Activated T-cell treated with anti-CD3 and anti-CD28 coated beads, Interleukin-2, amount 50 U/mL, for 1 hour (primary cell): ENCODE results near the gene PTPRM.

Experiments
- DNase-seq: peaks from one replicate; pipeline ENCODE4 v3.0.0-alpha.2; 2020

PTPRM gene

DNA sequence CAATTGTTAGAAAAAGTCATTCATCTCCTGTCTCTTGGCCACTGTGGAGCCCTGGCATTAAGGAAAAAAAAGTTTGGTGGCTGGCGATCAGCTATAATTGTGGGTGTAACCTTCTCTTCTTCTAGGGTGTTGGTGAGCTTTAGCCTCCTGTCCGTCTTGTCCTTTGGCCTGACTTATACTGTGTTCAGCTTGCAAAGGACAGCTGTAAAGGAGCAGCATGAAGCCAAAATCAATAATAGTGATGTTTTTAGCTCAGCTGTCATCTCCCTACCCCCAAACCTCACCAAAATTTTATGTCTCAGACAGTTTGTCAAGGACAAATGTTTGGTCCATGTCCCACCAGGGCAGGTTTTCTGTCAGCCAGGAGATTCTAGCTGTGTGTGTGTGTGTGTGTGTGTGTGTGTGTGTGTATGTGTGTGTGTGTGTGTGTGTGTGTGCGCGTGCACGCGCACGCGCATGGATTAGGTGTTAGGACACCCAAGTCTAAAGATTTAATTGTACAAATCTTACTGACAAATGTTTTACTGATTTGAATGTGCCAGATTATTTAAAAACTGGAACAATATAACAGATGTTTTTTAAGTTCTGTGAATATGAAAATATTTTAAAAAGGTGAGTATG is 109.2 kb downstream of the PTPRM start:
- no peak for DNase-seq

DNA sequence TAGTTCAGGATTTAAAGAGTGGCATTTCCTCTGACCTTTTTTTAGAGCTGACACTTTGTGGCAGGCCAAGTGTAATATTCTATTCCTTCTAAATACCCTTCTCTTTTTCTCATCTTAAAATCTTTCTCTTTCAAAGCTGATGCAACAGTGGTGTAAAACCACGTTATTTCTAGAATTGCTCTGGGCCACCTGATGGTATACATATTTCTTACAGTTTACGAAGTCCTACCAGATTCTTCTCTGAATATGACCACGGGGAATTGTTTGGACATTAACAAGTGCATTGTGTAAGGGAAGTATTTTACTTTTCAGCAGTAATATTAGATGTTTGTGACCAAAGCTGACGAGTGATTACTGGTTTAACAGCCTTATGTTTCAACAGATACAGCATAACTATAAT is 109.9 kb downstream of the PTPRM start:
- no peak for DNase-seq

DNA sequence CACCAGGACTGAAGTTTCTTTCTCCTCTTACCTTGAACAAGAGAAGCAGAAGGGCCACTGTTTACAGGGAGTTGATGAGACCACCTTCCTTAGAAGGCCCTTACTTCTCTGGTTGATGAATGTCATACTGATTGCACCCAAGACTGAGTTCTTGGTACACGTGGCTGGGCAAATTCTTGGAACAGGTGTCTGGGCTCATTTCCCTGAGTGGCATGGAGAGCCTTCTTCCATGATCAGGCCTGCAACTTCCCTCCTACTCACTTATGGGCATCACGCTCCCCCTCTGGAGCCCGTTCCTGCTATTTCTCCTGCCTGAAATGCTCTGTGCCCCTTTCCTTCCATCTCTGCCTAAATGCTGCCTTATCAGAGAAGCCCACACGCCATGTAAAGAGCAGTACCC is 110.3 kb downstream of the PTPRM start:
- DNase-seq = no peak

DNA sequence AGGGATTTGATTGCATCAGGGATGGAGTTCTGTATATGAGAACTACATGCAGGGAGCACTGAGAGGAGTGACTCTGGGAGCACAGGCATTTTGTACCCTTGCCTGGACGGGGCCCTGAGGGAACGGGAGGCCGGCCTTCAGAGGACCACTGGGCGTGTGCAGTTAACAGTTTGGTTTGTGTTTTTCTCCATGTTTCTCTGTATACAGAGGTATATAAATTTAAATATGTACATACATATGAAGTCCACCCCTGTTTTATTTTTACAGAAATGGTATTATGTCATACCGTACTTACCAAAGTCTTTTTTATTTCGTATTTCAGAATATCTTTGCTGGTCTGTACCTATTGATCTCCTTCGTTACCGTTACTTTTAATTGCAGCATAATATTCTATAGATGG is 111.3 kb downstream of the PTPRM start:
- no peak for DNase-seq

DNA sequence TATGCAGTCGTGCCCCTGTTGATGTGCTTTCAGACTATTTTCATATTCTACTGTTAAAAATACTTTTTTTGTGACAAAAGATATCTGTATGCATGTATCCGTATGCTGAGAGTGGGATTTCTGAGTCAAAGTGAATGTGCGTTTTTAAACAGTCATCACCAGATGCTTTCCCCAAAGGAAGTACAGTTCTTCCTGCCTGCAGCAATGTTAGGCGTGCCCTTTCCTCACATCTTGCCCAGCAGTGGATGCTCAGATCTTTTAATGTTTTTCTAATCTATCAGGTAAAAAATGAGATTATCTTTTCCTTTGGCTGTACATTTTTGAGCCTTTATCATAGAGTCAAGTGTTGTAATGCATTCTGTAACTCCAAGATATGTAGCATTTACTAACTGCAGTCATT is 111.7 kb downstream of the PTPRM start:
- DNase-seq = no peak

DNA sequence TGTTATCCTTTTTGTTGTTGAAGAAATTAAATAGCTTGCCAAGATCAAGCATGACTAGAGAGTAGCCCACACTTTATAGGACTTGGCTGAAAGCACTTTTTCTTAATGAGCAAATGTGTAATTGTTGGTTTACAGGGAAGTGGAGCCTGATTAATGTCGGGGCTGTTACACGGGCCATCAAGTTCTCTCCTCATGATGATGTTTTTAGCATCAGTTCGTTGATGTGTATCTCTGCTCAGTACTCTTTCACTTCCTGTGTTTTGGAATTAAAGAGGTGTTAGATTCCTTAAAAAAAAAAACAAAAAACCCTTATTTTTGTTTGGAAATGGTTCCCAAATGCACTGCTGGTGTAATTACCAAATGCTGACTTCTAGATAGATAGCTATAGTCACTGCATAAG is 114.2 kb downstream of the PTPRM start:
- no peak for DNase-seq

DNA sequence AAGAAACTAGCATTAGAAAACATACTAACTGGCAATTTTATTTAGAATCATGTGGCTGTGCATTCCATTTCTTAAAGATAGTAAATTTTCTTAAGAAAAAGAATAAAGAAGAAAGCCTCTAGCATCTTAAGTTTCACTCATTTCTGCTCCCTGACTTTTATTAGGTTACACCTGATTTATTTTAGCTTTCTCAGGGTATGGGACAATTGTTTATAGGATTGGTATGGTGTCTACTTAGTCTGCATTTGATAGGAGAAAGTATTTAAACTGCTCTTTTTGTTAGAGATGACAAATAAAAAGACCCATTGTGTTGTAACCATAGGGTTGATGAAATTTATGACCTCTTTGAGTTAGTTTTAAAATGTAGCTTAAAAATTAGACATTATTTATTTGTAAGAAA is 115.2 kb downstream of the PTPRM start:
- DNase-seq = no peak

DNA sequence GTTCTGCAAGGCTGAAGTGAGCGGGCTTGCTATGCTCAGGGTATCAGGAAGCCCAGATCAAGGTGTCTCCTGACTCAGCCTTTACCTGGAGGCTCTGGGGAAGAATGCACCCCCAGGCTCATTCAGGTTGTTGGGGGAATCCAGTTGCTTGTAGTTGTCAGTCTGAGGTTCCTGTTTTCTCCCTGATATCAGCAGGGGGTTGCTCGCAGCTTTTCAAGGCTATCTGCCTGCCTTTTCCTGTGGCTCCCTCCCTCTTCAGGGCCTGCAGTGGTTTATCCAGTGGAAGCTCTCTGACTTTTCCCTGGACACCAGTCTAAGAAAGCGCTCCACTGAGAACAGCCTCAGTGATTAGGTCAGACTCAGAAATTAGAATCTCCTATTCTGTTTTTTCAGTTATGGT is 116.6 kb downstream of the PTPRM start:
- no peak for DNase-seq

DNA sequence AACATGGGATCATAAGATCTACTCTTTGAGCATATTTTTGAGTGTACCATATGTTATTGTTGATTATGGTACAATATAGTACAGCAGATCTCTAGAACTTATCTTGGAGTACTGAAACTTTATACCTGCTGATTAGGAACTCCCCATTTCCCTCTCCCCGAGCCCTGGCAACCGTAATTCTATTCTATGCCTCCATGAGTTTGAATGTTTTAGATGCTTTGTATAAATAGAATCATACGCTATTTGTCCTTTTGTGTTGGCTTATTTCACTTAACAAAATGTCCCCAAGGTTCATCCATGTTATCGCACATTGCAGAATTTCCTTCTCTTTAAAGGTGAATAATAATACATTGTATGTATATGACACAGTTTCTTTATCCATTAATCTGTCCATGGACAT is 117.2 kb downstream of the PTPRM start:
- no peak for DNase-seq

DNA sequence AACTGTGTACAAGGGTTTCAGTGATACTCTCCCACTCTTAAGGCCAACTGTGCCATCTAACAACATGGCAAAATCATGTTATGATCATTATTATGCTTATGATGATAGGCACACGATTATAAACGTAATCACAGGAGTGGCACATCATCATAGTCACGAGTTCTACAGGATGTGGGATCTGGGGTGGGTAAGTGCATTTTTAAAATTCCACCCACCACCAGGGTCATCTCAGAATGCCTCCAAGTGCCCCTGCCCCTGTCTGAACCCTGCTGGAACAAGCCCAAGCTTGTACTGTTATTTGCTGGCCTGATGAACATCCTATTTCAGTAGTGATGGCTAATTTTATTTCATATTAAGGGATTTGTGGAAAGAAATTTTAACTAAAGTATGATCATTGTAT is 117.8 kb downstream of the PTPRM start:
- DNase-seq = no peak

DNA sequence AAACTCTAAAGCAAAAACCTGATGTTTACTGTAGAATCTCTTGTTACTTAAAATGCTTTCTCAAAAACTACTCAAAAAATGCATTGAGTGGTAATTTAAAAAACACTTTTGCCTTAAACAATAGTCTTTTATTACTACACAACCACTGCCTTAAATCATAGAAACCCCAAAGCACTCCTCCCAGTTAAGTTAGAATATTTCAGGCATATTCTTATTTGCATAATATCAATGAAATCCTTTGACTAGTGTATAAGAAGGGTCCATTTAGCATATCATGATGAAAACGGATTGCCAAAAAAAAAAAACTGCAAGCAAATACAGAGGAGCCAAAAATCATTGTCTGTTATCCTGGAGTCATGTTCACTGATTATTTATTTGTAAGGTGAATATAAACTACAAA is 119.2 kb downstream of the PTPRM start:
- DNase-seq = no peak

DNA sequence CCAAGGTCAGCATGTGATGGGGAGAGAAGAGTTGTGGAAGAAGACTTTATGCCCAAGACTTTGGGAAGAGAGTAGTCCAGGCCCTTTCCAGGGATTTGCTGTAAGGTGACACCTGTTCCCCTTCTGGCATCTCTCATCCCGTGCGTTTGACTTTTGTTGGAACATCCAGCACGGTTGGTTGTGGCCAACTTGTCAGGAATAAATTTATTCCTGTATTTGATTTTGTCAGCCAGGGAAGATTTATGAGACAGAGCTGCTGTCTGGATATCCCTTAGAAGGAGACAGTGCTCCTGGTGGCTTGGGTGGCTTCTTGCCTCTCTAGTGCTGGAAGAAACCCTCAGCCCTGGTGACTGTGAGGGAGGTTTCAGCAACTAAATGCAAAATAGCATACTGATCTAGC is 121.5 kb downstream of the PTPRM start:
- no peak for DNase-seq

DNA sequence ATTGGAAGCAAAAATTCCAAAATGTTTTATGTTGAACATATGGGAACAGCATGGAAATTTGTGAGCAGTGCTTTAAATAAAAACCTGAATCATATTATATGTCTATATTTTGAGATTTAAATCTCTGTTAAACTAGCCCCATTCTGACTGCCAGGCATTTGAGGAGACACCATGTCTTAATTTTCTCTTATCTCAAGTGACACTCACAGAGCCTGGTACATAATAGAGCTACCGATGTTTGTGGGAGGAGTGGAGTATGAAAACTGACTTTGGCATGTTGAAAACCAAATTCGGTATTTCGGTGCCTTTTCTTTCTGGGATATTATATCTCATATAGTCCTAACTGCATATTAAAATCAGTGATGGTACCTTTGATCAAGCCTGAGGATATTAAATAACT is 124.1 kb downstream of the PTPRM start:
- DNase-seq = no peak

DNA sequence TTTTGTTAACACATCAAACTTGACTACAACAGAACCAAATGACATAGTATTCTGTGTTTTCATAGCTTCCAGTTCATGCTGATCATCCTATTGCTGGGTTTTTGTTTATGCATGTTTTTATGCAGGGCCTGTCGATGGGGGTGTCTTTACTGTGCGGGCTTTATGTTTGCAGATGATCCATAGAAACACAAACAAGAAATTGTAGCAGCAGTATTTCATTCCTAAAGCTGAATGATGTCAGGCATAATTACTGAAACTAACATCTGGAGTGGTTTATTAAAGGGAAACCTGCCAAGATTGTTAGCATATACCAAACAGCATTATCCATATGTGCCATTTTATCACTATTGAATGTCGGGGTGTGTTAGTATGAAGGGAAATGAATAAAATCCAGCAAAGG is 129.7 kb downstream of the PTPRM start:
- no peak for DNase-seq

DNA sequence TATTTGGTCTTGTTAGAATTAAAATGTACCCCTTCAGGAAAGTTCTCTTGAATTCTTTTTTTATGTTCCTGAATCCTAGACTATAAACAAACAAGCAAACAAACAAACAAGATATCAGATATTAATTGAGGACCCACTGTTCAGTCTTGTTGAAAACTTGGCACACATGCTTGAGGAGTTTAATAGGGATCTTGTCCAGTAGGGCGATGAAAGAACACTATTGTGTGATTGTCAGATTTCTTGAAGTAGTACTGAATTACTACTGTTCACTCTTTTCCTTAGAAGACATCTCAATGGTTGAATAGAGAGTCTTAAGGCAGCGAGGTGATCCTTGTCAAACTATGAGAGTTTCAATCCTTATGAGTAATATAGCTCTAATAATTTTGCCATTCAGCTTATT is 130.2 kb downstream of the PTPRM start:
- DNase-seq = no peak

DNA sequence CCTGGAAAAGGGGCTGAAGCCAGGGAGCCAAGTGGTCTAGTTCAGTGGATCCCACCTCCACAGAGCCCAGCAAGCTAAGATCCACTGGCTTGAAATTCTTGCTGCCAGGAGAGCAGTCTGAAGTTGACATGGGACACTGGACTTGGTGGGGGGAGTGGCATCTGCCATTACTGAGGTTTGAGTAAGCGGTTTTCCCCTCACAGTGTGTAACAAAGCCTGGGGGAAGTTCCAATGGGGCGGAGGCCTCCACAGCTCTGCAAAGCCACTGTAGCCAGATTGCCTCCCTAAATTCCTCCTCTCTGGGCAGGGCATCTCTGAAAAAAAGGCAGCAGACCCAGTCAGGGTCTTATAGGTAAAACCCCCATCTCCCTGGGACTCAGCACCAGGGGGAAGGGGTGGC is 144.4 kb downstream of the PTPRM start:
- no peak for DNase-seq

DNA sequence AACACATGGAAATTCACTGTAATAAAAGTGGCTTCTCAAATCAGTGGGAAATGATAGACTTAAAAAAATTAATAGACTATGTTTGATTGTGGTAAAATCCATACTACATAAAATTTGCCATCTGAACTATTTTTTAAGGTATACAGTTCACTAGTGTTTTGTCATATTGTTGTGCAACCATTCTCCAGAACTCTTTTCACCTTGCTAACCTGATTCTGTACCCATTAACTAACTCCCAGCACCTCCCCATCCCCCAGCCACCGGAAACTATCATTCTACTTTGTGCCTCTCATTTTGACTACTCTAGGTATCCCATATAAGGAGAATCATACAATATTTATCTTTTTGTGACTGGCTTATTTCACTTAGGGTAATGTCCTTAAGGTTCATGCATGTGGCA is 153.3 kb downstream of the PTPRM start:
- DNase-seq = no peak

DNA sequence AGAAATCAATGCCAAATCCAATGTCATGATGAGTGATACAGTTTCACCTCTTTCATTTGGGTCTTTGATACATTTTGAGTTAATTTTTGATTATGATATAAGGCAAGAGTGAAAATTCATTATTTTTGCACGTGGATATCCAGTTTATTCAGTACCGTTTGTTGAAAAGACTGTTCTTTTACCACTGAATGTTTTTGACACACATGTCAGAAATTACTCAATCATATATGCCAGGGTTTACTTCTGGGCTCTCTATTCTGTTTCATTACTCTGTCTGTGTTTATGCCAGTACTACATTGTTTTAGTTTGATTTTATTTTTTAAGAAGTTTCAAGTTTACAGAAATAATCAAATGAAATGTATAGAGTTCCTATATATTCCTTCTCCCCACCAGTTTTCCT is 154.4 kb downstream of the PTPRM start:
- DNase-seq = no peak

DNA sequence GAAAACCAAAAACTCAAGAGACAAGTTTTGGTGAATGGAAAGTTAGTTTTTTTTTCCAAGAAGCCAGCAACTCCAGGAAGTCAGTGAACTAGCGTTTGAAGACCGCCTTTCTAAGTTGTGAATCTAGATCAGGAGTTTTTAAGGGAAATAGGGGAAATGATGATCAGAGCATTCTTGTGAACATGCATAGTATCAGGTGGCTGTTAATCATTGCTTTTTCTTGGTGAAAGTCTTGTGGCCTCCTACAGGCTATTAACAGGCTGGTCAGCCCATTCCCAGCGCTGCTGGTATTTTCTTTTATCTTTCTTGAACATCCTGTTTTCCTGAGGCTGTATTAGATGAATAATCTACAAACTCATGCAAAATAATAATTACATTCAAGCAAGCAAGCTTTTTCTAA is 155.8 kb downstream of the PTPRM start:
- DNase-seq = no peak

DNA sequence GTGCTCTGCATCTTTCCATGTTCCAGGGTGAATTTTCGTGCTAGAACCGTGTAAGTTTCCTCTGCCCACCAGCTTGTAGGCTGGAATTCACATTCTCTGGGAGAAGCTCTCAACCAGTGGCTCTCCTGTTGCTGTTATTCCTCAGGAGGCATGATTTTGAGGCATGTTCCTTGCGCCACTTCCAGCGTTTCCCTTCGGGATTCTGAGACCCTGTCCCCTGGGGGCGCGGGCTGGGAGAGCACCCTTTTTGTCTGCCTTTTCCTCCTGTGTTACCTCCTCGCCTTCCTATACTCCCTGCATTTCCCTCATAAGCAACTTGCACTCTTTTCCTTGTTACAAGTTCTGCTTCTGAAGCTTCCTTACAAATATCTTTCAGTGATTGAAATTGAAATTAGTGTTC is 156.4 kb downstream of the PTPRM start:
- no peak for DNase-seq

DNA sequence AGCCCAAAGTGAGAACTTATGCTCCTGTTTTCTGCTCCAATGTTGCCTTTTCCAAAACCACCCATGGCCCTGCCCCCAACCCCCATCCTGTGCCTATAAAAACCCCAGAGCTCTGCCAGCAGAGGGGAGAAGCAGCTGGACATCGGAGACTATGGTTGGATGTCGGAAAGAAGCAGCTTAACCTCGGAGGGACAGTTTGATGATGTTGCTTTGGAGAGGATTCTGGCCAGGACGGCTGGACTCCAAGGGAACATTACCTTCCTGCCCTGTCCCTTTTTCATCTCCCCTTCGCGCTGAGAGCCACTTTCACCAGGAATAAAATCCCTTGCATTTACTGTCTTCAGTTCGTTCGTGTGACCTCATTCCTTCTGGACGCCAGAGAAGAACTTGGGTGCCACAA is 158.4 kb downstream of the PTPRM start:
- DNase-seq = no peak

DNA sequence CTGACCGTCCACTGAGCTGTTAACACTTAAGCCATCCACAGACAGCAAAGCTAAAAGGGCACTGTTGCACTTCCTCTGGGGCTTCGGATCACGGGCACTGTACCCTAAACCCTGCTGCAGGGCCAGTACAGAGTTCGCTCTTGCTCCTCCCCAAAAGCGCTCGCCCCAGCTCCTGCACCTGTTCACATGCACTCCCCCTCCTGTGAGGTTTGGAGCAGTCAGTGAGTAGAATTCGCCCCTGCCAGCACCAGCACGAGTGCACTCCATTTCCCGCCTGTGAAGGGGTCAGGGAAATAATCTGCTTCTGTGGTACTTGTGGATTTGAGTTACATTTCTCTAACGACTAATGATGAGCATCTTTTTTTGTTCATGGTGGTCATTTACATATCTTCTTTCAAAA is 158.8 kb downstream of the PTPRM start:
- DNase-seq = no peak

DNA sequence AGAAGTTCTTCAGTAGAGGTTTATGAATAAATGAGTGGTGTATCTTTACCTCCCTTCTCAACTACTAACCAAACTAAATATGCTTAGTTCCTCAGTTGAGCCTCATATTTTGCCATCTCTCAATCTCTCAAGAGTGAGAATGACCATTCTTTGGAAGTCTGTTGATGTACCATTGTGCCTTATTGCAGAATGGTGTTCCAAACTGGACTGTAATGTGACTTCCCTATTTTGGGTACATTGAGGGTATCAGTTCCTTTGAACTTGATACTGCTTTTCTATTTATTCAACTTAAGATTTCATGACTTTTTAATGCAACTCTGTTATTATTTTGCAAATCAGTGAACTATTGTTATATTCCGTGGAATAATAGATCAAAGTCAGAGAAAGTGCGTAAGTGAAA is 159.4 kb downstream of the PTPRM start:
- no peak for DNase-seq

DNA sequence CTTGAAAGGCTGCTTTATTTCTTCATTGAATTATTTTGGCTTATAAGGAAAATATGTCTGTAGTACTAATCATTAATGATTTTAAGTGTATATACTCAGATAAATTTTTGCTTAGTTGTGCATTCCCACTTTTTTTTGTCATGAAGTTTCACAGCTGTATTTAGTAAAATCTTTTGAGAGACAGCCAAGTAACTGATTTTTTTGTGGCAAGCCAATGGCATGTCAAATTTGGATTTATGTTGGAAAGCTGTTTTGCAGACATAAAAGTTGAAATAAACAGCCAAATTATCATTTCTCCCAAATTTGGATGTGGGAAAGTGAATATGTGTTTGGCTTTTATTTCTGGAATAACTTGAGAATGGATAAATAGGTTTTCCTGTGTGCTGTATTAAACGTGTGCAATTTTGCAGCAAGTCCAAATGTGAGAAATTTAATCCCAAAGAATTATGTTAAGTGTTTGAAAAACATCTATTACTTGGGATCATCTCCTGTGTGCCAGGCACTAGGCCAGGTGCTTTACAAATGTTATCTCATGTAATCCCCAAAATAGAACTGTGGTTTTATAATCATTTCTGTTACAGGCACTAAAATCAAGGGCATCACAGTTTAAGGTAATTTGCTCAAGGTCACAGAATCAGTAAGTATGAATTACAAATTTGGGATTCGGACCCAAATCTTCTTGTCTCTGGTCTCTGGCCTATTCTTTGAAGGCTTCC is 160.4 kb downstream of the PTPRM start:
- no peak for DNase-seq

DNA sequence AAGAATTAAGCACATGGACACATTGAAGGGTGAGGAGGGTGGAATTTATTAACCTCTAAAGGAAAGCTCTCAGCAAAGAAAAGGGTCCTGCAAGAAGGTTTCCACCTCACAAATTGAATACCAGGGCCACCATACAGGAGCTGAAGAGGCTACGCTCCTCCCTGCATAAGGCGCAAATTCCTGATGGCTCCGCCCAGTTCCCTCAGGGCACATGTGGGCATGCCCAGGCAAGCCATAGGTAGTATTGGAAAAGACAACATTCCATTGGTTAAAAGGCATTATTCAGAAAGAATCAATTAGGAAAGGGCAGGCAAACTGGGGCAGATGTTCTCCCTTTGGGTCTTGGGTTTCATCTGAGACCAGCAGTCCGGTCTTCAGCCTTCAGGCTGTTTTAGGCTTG is 161.2 kb downstream of the PTPRM start:
- DNase-seq = no peak
